SK-N-SH treated with all-trans-retinoic acid at 6 μM for 48 hours (cell line): ENCODE data around the gene ZSWIM6.

Source experiments
- CSDC2 ChIP-seq: fragments of 250-450 bp; sonication (Bioruptor Pico); IDR thresholded peaks from 2 replicates; pipeline ENCODE4 v1.5.0; 2020; ENCODE audit warnings: mild to moderate bottlenecking, moderate library complexity
- CSRNP3 ChIP-seq: fragments of 250-450 bp; sonication (Bioruptor Pico); IDR thresholded peaks from 2 replicates; pipeline ENCODE4 v1.5.1; 2021; ENCODE audit warnings: mild to moderate bottlenecking, moderate library complexity
- ISL1 ChIP-seq: fragments of 250-450 bp; sonication (Bioruptor Pico); IDR thresholded peaks from 2 replicates; pipeline ENCODE4 v2.1.2; 2022; ENCODE audit warnings: mild to moderate bottlenecking, moderate library complexity
- OSR1 ChIP-seq: fragments of 250-450 bp; sonication (Bioruptor Pico); IDR thresholded peaks from 2 replicates; pipeline ENCODE4 v1.8.0; 2022; ENCODE audit warnings: moderate library complexity, mild to moderate bottlenecking, inconsistent platforms
- PATZ1 ChIP-seq: fragments of 250-450 bp; sonication (Bioruptor Pico); IDR thresholded peaks from 2 replicates; pipeline ENCODE4 v1.8.0; 2020; ENCODE audit warnings: mild to moderate bottlenecking, moderate library complexity, borderline replicate concordance
- PPARA ChIP-seq: fragments of 250-450 bp; sonication (Bioruptor Pico); IDR thresholded peaks from 2 replicates; pipeline ENCODE4 v1.5.0; 2020; ENCODE audit warnings: mild to moderate bottlenecking, borderline replicate concordance
- RARB ChIP-seq: fragments of 250-450 bp; sonication (Bioruptor Pico); IDR thresholded peaks from 2 replicates; pipeline ENCODE4 v1.8.0; 2021; ENCODE audit warnings: mild to moderate bottlenecking, moderate library complexity
- TOX ChIP-seq: fragments of 250-450 bp; sonication (Bioruptor Pico); IDR thresholded peaks from 2 replicates; pipeline ENCODE4 v1.8.0; 2021; ENCODE audit warnings: mild to moderate bottlenecking, moderate library complexity, borderline replicate concordance
- TSHZ2 ChIP-seq: fragments of 250-450 bp; sonication (Bioruptor Pico); IDR thresholded peaks from 2 replicates; pipeline ENCODE4 v1.5.0; 2020; ENCODE audit warnings: mild to moderate bottlenecking, moderate library complexity

DNA sequence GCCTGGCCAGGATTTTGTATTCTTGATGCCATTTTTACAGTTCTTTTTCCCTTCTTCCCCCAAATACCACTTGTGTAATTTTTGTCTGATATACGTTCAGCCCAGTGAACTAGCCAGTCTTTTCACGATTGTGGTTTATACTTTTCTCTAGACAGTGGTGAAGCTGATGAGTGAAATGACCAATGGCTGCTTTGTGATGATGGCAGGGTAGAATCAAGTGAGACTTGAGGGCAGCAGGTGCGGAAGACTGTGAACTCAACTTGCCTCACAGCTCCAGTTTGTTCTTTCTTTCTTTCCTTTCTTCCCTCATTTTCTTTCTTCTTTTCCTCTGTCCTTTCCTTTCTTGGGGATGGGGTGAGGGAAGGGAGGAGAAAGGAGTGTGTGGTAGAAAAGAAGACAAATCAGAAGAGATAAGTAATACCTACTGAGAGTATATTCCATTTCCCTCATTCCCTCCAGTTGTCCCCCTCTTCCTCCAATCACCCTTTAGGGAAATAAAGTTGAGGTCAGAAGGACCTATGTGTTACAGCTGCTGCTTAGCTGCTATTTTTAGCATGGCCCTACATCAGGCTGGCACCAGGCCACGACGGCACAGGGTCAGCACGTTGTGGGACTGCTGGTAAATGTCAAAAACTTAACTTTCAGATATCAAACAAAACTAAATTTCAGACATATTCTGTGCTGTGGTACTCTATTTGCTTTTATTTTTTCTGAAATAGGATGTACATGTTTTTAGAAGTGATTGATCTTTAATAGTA, 12.3 kb downstream of the ZSWIM6 start:
- no peak for TF ChIP-seq TOX
- no peak for TF ChIP-seq PPARA
- TF ChIP-seq ISL1 = no peak
- no peak for TF ChIP-seq OSR1
- TF ChIP-seq PATZ1 = no peak
- no peak for TF ChIP-seq CSDC2
- no peak for TF ChIP-seq RARB (CRISPR knock-in tag)
- TF ChIP-seq TSHZ2 = no peak
- TF ChIP-seq CSRNP3 (CRISPR knock-in tag) = no peak
